H1 (cell line): ENCODE results near the gene SMYD4. TPM values are rescaled to one million over a fixed set of nuclear protein-coding genes. Genes with fewer than 3 reads are reported as not detected.

Source experiments
- POLR2AphosphoS5 ChIP-seq: IDR thresholded peaks from 2 replicates; pipeline ENCODE4 v1.6.1; 2011; ENCODE audit warnings: low read depth, low read length
- RAD21 ChIP-seq, 2 experiments: IDR thresholded peaks in 1 of 2; conservative IDR thresholded peaks in 1 of 2; 2 replicates each; pipeline ENCODE4 v1.6.1; 2011; ENCODE audit warnings: low read depth in 2 of 2, low read length in 2 of 2, improper control_type of control experiment in 1 of 2, inconsistent platforms in 1 of 2, mild to moderate bottlenecking in 1 of 2, moderate library complexity in 1 of 2
- RBBP5 ChIP-seq: IDR thresholded peaks from 2 replicates; pipeline ENCODE4 v1.7.1; 2012; ENCODE audit warnings: low read depth, mild to moderate bottlenecking, inconsistent platforms, low read length, moderate library complexity, borderline replicate concordance
- polyA plus RNA-seq, 7 experiments: library from polyadenylated mRNA; depleted of rRNA in 3 of 7; stranded (reverse) in 5 of 7; unstranded in 2 of 7; fragments of >200 nt in 5 of 7; fragments of 200-250 nt in 2 of 7; gene quantifications; 1 replicate in 5 of 7; 2 replicates in 1 of 7; 4 replicates in 1 of 7; pipeline versions ENCODE4 v1.2.1 to v1.2.3, GENCODE V29; 2011 to 2013; ENCODE audit warnings: missing spikeins in 2 of 7, mixed read lengths in 2 of 7
- total RNA-seq: library from RNA; stranded (reverse); fragmentation: NEBNext Ultra II Directional; extraction: Animal tissue kit (Norgen Biotek cat#: 25700); gene quantifications from 2 replicates; pipeline ENCODE4 v1.2.1, GENCODE V29; 2021
- TF ChIP-seq, protein P1 (sequence below): IDR thresholded peaks from 2 replicates; pipeline ENCODE4 v1.6.1; 2012; ENCODE audit warnings: inconsistent platforms

The SMYD4 gene
- total and polyA plus RNA-seq, 2 of the 8 experiments (the other 6 are each of a cell fraction or from before 2014, with no cell fraction given): 10.5 to 23.4 TPM

DNA sequence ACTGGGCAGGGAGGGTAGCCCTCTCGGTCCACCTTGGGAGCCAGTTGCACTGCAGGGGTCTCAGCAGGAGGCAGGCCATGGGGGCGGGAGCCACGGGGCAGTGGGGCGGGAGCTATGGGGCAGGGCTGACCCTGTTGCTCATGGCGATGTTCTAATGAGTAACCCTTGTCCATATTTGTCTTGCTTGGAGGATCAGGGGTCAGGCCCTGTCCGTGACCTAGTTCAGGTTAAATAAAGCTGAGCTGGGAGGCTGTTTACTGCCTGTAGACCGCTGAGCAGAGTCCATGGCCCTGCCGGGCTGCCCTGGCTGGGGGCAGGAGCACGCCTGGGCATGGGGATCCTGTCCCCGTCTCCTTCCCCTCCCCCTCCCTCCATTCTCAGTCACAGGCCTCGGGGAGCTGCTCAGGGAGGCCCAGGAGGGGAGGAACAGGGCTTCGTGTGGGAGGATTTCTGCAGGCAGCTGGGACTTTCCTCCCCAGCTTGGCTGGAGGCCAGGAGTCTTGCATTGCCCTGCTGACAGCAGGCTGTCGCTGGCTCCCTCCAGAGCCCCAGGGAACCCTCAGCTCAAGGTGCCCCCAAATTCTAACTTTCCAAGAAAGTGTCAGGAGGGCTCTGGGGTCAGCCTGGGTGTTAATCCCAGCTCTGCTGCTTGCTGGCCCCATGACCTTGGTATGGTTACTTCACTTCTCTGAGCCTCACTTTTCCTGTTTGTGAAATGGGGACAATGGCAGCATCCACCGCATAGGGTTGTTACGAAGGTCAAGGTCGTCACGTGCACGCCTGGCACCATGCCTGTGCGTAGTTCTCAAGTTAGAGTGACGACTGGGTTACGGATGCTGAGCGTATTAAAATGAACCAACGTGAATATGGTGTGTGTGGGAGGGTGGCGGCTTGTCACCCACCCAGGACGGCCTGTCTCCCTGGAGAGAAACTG lies 93.1 kb downstream of the SMYD4 start (continued):
- TF ChIP-seq RBBP5 (no peak), RAD21 (IDR thresholded peaks at IDR 0.05 in 1 of 2, conservative IDR thresholded peaks at IDR 0.05 in 1 of 2; ENCODE audit: low read depth in 2 of 2, low read length in 2 of 2) (no peak), POLR2AphosphoS5 (no peak)
- TF ChIP-seq, protein P1, sequence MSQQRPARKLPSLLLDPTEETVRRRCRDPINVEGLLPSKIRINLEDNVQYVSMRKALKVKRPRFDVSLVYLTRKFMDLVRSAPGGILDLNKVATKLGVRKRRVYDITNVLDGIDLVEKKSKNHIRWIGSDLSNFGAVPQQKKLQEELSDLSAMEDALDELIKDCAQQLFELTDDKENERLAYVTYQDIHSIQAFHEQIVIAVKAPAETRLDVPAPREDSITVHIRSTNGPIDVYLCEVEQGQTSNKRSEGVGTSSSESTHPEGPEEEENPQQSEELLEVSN: no peak
- TF ChIP-seq, all 59 proteins: peak for 0
